ENCODE measurements around the gene LGI2.

Gene LGI2

GRCh38 chr4:24966076-24966475 is 64.7 kb downstream of the LGI2 start:
- no peak for DNase-seq (ENCODE audit: low spot score)

GRCh38 chr4:24965627-24966026 is 65.1 kb downstream of the LGI2 start:
- DNase-seq (ENCODE audit: low spot score) = no peak

GRCh38 chr4:24963277-24963676 is 67.5 kb downstream of the LGI2 start:
- no peak for DNase-seq (ENCODE audit: low spot score)

- no peak for DNase-seq (ENCODE audit: low spot score)
These were observed 72.9 kb downstream of the LGI2 start for GRCh38 chr4:24957886-24958285.

- DNase-seq (ENCODE audit: low spot score) = no peak
These were observed 74.0 kb downstream of the LGI2 start for GRCh38 chr4:24956763-24957162.

- no peak for DNase-seq (ENCODE audit: low spot score)
These were observed 74.7 kb downstream of the LGI2 start for GRCh38 chr4:24956091-24956490.

- DNase-seq (ENCODE audit: low spot score) = no peak
These were observed 78.1 kb downstream of the LGI2 start for GRCh38 chr4:24952667-24953066.

GRCh38 chr4:24949970-24950369 is 80.8 kb downstream of the LGI2 start:
- DNase-seq (ENCODE audit: low spot score) = no peak
